Epithelial cell of esophagus (primary cell): Measurements from ENCODE around the gene RPS28.
"Not testable (repeated sequence)": the region's sequence is repeated elsewhere in the genome, so short reads cannot be mapped to it uniquely, and the experiment has no call there.

ENCODE experiments used
- DNase-seq: peaks from one replicate; pipeline ENCODE4 v3.0.0; 2010; ENCODE audit warnings: low read depth
- H3K4me3 ChIP-seq: 2 replicates; pipeline ENCODE4 v1.5.1; 2011; ENCODE audit warnings: mild to moderate bottlenecking, low read length, control low read depth
- TF ChIP-seq, protein P1 (sequence below): IDR thresholded peaks from 2 replicates; pipeline ENCODE4 v1.5.1; 2011; ENCODE audit warnings: low read depth, mild to moderate bottlenecking, low read length, control low read depth, inconsistent platforms; ENCODE audit not compliant: insufficient read depth; ENCODE audit errors: missing control alignments

Gene RPS28

DNA sequence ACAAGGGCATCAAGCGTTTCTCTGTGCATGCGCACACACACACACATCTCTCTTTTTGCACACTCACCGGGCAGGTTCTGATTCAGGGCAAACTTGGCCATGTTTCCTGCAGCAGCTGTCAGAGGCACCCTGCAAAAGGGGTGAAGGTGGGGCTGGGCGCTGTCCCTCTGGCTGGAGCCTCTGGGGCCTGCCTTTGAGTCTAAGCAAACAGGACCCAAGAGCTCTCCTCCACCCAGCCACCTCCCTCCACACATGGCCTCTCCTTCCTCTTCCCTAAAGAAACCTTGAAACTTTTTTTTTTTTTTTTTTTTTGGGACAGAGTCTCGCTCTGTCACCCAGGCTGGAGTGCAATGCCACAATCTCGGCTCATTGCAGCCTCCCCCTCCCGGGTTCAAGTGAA lies 16.4 kb downstream of the RPS28 start:
- no peak overlapping the region for H3K4me3 ChIP-seq
- no peak for DNase-seq
- TF ChIP-seq, protein P1, sequence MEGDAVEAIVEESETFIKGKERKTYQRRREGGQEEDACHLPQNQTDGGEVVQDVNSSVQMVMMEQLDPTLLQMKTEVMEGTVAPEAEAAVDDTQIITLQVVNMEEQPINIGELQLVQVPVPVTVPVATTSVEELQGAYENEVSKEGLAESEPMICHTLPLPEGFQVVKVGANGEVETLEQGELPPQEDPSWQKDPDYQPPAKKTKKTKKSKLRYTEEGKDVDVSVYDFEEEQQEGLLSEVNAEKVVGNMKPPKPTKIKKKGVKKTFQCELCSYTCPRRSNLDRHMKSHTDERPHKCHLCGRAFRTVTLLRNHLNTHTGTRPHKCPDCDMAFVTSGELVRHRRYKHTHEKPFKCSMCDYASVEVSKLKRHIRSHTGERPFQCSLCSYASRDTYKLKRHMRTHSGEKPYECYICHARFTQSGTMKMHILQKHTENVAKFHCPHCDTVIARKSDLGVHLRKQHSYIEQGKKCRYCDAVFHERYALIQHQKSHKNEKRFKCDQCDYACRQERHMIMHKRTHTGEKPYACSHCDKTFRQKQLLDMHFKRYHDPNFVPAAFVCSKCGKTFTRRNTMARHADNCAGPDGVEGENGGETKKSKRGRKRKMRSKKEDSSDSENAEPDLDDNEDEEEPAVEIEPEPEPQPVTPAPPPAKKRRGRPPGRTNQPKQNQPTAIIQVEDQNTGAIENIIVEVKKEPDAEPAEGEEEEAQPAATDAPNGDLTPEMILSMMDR = no peak

DNA sequence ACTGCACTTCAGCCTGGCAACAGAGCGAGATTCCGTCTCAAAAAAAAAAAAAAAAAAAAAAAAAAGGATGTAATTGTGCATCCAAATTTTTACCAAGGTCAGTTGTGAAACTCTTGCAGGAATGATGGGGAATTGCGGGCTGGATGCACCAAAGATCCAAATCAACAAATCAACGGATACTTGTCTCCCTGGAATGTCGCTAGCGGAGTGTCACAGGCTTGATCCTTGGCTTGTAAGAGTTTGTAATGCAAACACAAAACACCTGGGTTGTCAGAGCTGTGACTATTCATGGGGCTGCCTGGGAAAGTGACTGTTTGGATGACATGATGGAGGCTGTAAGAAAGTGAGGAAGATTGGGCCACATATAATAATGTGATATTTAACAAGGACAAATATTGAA lies 17.5 kb downstream of the RPS28 start:
- no peak overlapping the region for H3K4me3 ChIP-seq
- TF ChIP-seq, protein P1 = no peak
- no peak for DNase-seq

DNA sequence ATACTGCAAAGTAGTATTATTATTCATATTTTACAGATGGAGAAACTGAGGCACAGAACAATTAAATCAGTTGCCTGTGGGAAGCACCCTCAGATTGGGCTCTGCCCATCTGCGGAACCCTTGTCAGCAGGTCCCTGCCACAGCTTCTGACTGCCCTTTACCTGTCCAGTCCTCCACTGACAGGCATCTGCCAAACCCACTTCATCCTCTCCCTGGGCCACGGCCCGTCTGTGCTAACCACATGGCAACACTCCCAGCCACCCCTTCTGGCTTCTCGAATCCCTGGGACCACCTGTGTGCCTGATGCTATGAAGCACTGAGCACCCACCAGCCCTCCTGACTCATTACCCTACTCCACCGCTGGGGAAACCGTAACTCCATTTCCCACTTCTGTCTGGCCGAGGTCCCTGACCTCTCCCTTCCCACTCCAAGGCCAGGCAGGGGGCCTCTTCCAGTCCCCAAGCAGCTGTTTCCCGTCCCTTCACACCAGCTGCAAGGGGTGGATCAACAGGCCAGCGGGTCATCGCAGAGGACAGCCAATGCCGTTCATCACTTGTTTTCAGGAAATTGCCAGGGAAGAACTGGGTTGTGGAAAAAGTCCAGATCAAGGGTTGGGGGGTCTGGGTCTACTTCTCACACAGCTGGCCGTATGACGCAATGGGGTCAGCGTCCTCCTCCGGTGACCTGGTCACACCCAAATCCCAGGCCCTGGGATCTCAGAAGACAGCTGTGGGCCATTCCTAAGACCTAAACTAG lies 19.2 kb downstream of the RPS28 start:
- no peak overlapping the region for H3K4me3 ChIP-seq
- no peak for DNase-seq
- TF ChIP-seq, protein P1 = no peak

DNA sequence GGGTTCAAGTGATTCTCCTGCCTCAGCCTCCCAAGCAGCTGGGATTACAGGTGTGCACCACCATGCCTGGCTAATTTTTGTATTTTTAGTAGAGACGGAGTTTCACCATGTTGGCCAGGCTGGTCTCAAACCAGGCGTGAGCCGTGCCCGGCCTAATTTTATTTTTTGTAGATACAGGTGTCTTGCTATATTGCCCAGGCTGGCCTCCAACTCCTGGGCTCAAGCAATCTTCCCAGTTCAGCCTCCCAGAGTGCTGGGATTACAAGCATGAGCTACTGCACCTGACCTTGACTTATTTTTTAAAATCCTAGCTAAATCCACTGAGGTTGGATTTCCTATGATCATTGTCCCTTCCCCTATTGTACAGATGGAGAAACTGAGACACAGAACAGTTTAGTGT lies 20.2 kb downstream of the RPS28 start:
- DNase-seq, H3K4me3 ChIP-seq: not testable (repeated sequence)

DNA sequence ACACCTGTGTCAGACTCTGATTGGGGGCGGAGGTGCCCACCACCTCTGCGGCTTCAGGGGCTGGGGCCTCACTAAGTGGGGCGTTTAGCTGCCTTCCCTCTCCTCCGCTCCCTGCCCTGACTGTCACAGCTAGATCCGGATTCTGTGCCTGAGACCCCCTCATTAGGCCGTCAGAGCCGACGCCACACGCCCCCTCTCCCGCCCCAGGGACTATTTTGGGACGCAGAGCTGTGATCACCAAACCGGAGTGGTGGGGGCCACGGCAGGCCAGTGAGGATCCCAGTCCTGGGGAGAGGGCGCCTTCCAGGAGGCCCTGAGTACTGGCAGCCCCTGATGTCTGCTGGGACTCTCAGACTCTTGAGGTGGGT lies 21.0 kb downstream of the RPS28 start:
- TF ChIP-seq, protein P1 = no peak
- H3K4me3 ChIP-seq = no peak overlapping the region
- no peak for DNase-seq

DNA sequence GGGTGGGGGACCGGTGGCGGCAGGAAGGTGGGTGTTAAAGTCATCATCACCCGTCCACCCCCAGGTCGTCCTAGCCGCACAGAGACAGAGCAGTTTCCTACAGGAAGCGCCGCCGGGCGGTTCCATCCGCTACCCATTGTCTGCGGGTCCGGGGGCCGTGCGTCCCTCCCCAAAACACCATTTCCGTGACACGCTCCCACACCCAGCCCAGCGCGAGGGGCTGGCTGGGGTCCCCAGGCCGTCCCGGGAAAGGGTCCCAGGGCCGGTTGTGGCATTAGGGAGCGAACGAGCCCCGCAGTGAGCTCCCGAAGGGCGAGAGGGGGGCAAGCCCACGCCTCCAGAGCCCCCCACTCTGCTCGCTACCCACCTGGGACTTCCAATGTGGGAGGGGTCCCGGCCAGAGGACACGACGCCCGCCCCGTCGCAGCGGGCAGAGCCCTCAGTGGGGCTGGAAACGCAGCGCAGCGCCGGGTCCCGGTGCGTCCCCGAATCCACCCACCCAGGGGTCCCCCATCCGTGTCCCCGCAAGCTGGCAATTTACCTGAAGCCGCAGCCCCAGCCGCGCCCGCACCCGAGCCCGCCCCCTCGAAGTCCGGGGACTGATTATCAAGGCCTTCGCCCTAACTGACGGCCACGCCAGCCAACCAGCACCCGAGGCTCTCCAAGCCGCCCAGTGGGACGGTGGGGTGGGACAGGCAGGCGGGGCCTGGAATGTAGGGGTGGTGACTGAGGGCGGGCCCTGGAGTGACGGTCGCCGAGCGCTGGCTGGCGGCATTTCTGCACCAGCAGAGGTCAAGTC lies 21.6 kb downstream of the RPS28 start, which contains the start of gene KANK3:
TSS of gene KANK3 (minus strand) at position 579 of the 799 bp plus-strand sequence. CDS start 5,434 bp downstream, outside the sequence.
- peak within 1 kb of the TSS; percentile 39 for H3K4me3 ChIP-seq
- peak; percentile 97 for DNase-seq
- TF ChIP-seq, protein P1 = no peak

DNA sequence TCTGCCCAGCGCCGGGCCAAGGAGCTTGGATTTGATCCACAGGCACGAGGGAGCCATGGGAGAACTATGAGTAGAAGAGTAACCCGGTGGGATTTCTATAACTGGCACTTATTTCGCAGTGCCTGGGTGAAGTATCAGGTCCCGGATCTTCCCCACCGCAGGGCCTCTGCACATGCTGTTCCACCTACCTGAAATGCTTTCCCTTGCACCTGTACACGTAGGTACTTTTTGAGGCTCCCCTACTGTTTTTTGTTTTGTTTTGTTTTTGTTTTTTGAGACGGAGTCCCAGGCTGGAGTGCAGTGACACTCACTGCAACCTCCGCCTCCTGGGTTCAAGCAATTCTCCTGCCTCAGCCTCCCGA lies 22.2 kb downstream of the RPS28 start:
- no peak for DNase-seq
- TF ChIP-seq, protein P1 = no peak
- no peak overlapping the region for H3K4me3 ChIP-seq

DNA sequence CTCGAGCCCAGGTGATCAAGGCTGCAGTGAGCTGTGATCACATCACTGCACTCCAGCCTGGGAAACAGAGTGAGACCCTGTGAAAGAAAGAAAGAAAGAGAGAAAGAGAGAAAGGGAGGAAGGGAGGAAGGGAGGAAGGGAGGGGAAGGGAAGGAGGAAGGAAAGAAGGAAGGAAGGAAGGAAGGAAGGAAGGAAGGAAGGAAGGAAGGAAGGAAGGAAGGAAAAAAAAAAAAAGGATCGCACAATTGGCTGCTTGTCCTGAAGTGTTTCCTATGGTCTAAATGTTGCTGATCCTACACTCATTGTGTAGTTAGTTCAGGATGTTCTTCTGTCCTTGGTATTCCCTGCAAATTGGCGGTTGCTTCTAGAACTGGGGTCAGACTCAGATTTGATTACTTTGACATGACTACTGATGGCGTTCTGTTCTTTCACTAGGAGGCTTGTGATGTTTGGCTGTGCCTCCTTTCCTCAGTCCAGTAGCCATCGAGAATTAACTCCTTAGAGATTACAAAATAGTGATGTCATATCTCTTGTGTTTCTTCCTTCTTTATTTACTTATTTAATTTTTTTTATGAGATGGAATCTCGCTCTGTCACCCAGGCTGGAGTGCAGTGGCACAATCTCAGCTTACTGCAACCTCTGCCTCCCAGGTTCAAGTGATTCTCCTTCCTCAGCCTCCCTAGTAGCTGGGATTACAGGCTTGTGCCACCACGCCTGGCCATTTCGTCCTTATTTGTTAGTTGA lies 28.5 kb downstream of the RPS28 start:
- DNase-seq, H3K4me3 ChIP-seq: not testable (repeated sequence)
